ENCODE data around the gene PFDN4.

GRCh38 chr20:54170963-54171362 is 36.9 kb upstream of the PFDN4 start:
- no peak for TF ChIP-seq POLR2A (IDR thresholded peaks at IDR 0.05; ENCODE audit: low read length)
- TF ChIP-seq GATA1 (IDR thresholded peaks at IDR 0.05; ENCODE audit: low read depth, low read length), result no peak

Data from erythroblast (primary cell).